HepG2 (cell line): ENCODE measurements around the gene ZNF148. TPM values are rescaled to one million over a fixed set of nuclear protein-coding genes. Genes with fewer than 3 reads are reported as not detected.

Experiments
- ATAC-seq: fragments of 200-7000 bp; cut with Tn5 transposase; 3 replicates; pipeline ENCODE4 v1.9.1; 2020; ENCODE audit warnings: mild to moderate bottlenecking, moderate library complexity
- BruUV-seq: library from RNA; stranded (reverse); fragments of 400-500 nt; replicated peaks from 2 replicates; lab custom pipeline; 2021; lab: Mats Ljungman, UMichigan
- CTCF ChIA-PET: fragments of 300-600 bp; formaldehyde crosslinking; extraction: SDS; loops from one replicate; lab custom pipeline; 2021; ENCODE audit warnings: low total read pairs, inconsistent platforms, low intra/inter-chr PET ratio; lab: Yijun Ruan, JAX
- POLR2A ChIA-PET: fragments of 350-600 bp; sonication (Branson Sonifier 250); formaldehyde crosslinking; loops from one replicate; lab custom pipeline; 2020; ENCODE audit warnings: antibody characterized with exemption, inconsistent platforms; lab: Yijun Ruan, JAX
- DNase-seq: peaks from one replicate; pipeline ENCODE4 v3.0.0-alpha.2; 2015; ENCODE audit warnings: low spot score
- FAIRE-seq: peaks from 3 replicates; lab custom pipeline; 2011; peaks lifted over from hg19 to GRCh38; lab: Jason Lieb, UNC
- H2AFZ ChIP-seq: one replicate; pipeline ENCODE4 v1.6.1; 2011; ENCODE audit warnings: low read length, inconsistent platforms
- H3K27ac ChIP-seq: fragments of 300-600 bp; 3 replicates; pipeline ENCODE4 v1.8.0; 2011; ENCODE audit warnings: mixed run types, mild to moderate bottlenecking, mixed read lengths, low read length, inconsistent platforms; ENCODE audit not compliant: insufficient read depth; ENCODE audit errors: extremely low read length
- H3K27me3 ChIP-seq, 2 experiments: fragments of 200-600 bp in 1 of 2; 2 replicates in 1 of 2; 3 replicates in 1 of 2; pipeline versions ENCODE4 v1.6.0 to v1.8.0; 2011; ENCODE audit warnings: low read length in 2 of 2, mild to moderate bottlenecking in 2 of 2, moderate library complexity in 2 of 2, inconsistent platforms in 1 of 2; ENCODE audit not compliant: insufficient read depth in 2 of 2, control insufficient read depth in 1 of 2
- H3K36me3 ChIP-seq, 2 experiments: fragments of 200-600 bp in 1 of 2; replicated peaks in 1 of 2; 2 replicates in 1 of 2; 3 replicates in 1 of 2; pipeline versions ENCODE4 v1.5.1 to v1.8.0; 2011; ENCODE audit warnings: low read length in 2 of 2, inconsistent platforms in 1 of 2; ENCODE audit not compliant: insufficient read depth in 2 of 2, control insufficient read depth in 1 of 2
- H3K4me1 ChIP-seq: 2 replicates; pipeline ENCODE4 v1.5.1; 2012; ENCODE audit warnings: low read length, inconsistent platforms; ENCODE audit not compliant: insufficient read depth
- H3K4me2 ChIP-seq: 2 replicates; pipeline ENCODE4 v1.6.0; 2011; ENCODE audit warnings: low read depth, low read length, inconsistent platforms
- H3K4me3 ChIP-seq, 3 experiments: fragments of 200-600 bp in 1 of 3; sonication (generic), shearing (Covaris generic) in 1 of 3; replicated peaks in 1 of 3; 2 replicates each; pipeline ENCODE4 v1.5.1; 2011 to 2016; ENCODE audit warnings: low read length in 3 of 3, inconsistent platforms in 2 of 3, low read depth in 2 of 3, mild to moderate bottlenecking in 2 of 3, control low read depth in 1 of 3, mixed read lengths in 1 of 3; ENCODE audit not compliant: insufficient read depth in 1 of 3
- H3K79me2 ChIP-seq: one replicate; pipeline ENCODE4 v1.6.1; 2011; ENCODE audit warnings: low read length, inconsistent platforms; ENCODE audit not compliant: insufficient read depth
- H3K9ac ChIP-seq: 2 replicates; pipeline ENCODE4 v1.6.0; 2011; ENCODE audit warnings: mild to moderate bottlenecking, low read depth, low read length, inconsistent platforms; ENCODE audit not compliant: insufficient read depth
- H3K9me3 ChIP-seq: 2 replicates; pipeline ENCODE4 v1.5.1; 2012; ENCODE audit warnings: mild to moderate bottlenecking, low read length
- H4K20me1 ChIP-seq: 2 replicates; pipeline ENCODE4 v1.6.0; 2011; ENCODE audit warnings: inconsistent platforms, mild to moderate bottlenecking, low read length, moderate library complexity; ENCODE audit not compliant: insufficient read depth
- ARID2 ChIP-seq: sonication (generic); formaldehyde crosslinking; IDR thresholded peaks from 2 replicates; pipeline ENCODE4 v1.8.1; 2022; ENCODE audit warnings: mild to moderate bottlenecking, missing genetic modification reagents, borderline replicate concordance
- HDAC2 ChIP-seq: sonication (generic); formaldehyde crosslinking; IDR thresholded peaks from 2 replicates; pipeline ENCODE4 v1.4.0; 2020; ENCODE audit warnings: missing genetic modification reagents
- HNRNPK ChIP-seq: fragments of 200-400 bp; formaldehyde crosslinking; IDR thresholded peaks from 2 replicates; pipeline ENCODE4 v1.6.1; 2018; ENCODE audit warnings: low read length, low read depth, moderate library complexity, mild to moderate bottlenecking; ENCODE audit not compliant: poor library complexity, severe bottlenecking
- HNRNPL ChIP-seq: fragments of 200-400 bp; formaldehyde crosslinking; IDR thresholded peaks from 2 replicates; pipeline ENCODE4 v1.6.1; 2017; ENCODE audit warnings: mild to moderate bottlenecking, low read depth, low read length
- NRL ChIP-seq: sonication (generic); formaldehyde crosslinking; IDR thresholded peaks from 2 replicates; pipeline ENCODE4 v1.5.0; 2020; ENCODE audit warnings: missing genetic modification reagents, mild to moderate bottlenecking, moderate library complexity, borderline replicate concordance
- PHF8 ChIP-seq: sonication (generic); formaldehyde crosslinking; IDR thresholded peaks from 2 replicates; pipeline ENCODE4 v1.5.0; 2020; ENCODE audit warnings: missing genetic modification reagents
- ZBTB20 ChIP-seq: sonication (generic); formaldehyde crosslinking; IDR thresholded peaks from 2 replicates; pipeline ENCODE4 v1.8.1; 2023; ENCODE audit warnings: missing genetic modification reagents, low read depth, mild to moderate bottlenecking, borderline replicate concordance
- ZFX ChIP-seq: sonication (generic); formaldehyde crosslinking; IDR thresholded peaks from 2 replicates; pipeline ENCODE4 v1.4.0; 2020; ENCODE audit warnings: mild to moderate bottlenecking, low read depth, missing genetic modification reagents, moderate library complexity
- ZNF782 ChIP-seq: sonication (generic); formaldehyde crosslinking; IDR thresholded peaks from 2 replicates; pipeline ENCODE4 v1.4.0; 2020; ENCODE audit warnings: missing genetic modification reagents, mild to moderate bottlenecking, borderline replicate concordance
- WGBS: methylation state at CpG from one replicate; pipeline ENCODE4 v1.1.6; 2017; ENCODE audit warnings: low lambda C conversion rate; 5-methylcytosine and 5-hydroxymethylcytosine counted together
- in situ Hi-C: cut with HindIII; loops from 2 replicates; pipeline ENCODE4 v1.10.0; 2017; ENCODE audit warnings: low pct_unique_long_range_greater_than_20kb; ENCODE audit not compliant: extremely low pct_ligation_motif_present
- intact Hi-C: fragments of 100-400 bp; cut with micrococcal nuclease; formaldehyde crosslinking; loops from one replicate; pipeline ENCODE4 v1.10.0; 2022; ENCODE audit not compliant: unreplicated experiment
- polyA plus RNA-seq, 8 experiments: library from polyadenylated mRNA; depleted of rRNA in 3 of 8; stranded (reverse) in 7 of 8; unstranded in 1 of 8; fragments of >200 nt; fragmentation: Illumina TruSeq in 4 of 8; extraction: Trizol in 4 of 8; gene quantifications; 2 replicates each; pipeline versions ENCODE4 v1.2.1 to v1.2.3, GENCODE V29; 2011 to 2016; ENCODE audit warnings: low read depth in 4 of 8, missing spikeins in 1 of 8, mixed read lengths in 1 of 8; ENCODE audit not compliant: insufficient read depth in 1 of 8
- total RNA-seq, 5 experiments: library from RNA; depleted of rRNA; stranded (reverse); fragments of >200 nt; fragmentation: Illumina TruSeq; extraction: Trizol; gene quantifications; 2 replicates each; pipeline ENCODE4 v1.2.3, GENCODE V29; 2016; ENCODE audit warnings: low read depth in 1 of 5
- TF ChIP-seq, protein P1 (sequence below): sonication (generic); formaldehyde crosslinking; IDR thresholded peaks from 2 replicates; pipeline ENCODE4 v1.4.0; 2020; ENCODE audit warnings: missing genetic modification reagents
- TF ChIP-seq, protein P2 (sequence below), 2 experiments: sonication (generic) in 1 of 2; formaldehyde crosslinking in 1 of 2; IDR thresholded peaks; 2 replicates each; pipeline versions ENCODE4 v1.6.1 to v1.9.0; 2014 to 2022; ENCODE audit warnings: antibody characterized with exemption in 1 of 2, borderline replicate concordance in 1 of 2, inconsistent platforms in 1 of 2, low read depth in 1 of 2, missing genetic modification reagents in 1 of 2

ZNF148 gene
- total and polyA plus RNA-seq, 2 of the 13 experiments (the other 11 are each of a cell fraction or from before 2014, with no cell fraction given), result 10.6 to 36.1 TPM

DNA sequence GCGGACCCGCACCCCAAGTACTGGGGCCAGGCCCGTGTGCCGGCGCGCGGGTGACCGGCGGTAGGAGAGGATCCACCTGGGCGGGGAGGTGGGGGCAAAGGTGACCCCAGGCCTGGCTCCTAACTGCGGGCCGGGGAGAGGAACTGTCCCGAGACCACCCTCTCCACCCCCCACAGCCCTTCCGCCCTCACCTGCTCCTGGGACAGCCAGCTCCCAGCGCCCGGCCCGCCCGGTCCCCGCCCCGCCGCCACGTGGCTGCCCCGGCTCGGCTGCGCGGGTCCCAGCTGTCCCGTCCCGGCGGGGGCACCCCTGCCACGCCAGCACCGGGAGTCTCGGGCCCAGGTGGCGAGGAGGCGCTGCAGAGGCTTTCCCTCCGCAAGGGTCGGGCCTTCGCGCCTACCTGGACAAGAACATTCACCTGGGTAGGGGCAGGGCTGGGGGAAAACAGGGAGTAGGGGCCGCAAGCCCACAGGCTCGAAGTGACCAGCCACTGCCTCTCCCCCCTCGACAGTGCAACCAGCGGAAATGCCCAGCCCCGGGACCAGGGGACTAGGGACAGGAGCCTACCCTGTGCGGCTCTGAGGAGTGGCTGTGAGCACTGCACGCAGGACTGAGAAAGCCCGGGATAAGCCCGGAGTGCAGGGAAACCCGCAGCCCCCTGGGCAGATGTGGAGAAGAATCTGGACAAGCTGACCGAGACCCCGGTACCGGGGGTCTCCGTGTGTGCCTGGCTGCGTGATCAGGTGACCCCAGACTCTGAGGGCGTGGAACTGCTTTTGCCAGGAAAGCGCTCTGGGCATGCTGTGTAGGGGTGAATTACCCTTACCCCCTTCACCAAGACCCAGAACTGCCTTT is 162.4 kb downstream of the ZNF148 start, which contains the start of gene SLC12A8:
Gene SLC12A8, minus strand, starts transcription at position 240 of the 855 bp plus-strand sequence. CDS start 1,399 bp downstream, outside the sequence.
- POLR2A ChIA-PET, result no interaction called here
- intact Hi-C loops (no loop called here), in situ Hi-C loops (no loop called here)
- Histone ChIP-seq H4K20me1 (no peaks in the 10 kb centered on the region), H3K4me3 (peak within 1 kb of the TSS; percentile 40 to 68 (median 45); a peak in 5 of 6 replicates), H3K27ac (no peak within 1 kb of the TSS), H3K9ac (peak within 1 kb of the TSS; percentile 34; the same call in 1 of the 2 replicates), H3K79me2 (no peaks in the 10 kb centered on the region), H3K36me3 (no peaks in the 10 kb centered on the region), H3K9me3 (no peaks in the 10 kb centered on the region), H3K27me3 (peaks cover 0 to 18% of the 10 kb centered on the region in 2 experiments; a peak in 3 of 5 replicates), H3K4me2 (peak within 1 kb of the TSS; percentile 85), H2AFZ (peak within 1 kb of the TSS; percentile 42), H3K4me1 (peaks cover 41% of the 10 kb centered on the region)
- no TSS peak for BruUV-seq
- FAIRE-seq, result no peak
- CTCF ChIA-PET, result no interaction called here
- peak; percentile 81 for ATAC-seq
- DNase-seq, result no peak
- 11% methylated on average over 7 of the region's 55 CpGs for WGBS
- TF ChIP-seq, protein P1, sequence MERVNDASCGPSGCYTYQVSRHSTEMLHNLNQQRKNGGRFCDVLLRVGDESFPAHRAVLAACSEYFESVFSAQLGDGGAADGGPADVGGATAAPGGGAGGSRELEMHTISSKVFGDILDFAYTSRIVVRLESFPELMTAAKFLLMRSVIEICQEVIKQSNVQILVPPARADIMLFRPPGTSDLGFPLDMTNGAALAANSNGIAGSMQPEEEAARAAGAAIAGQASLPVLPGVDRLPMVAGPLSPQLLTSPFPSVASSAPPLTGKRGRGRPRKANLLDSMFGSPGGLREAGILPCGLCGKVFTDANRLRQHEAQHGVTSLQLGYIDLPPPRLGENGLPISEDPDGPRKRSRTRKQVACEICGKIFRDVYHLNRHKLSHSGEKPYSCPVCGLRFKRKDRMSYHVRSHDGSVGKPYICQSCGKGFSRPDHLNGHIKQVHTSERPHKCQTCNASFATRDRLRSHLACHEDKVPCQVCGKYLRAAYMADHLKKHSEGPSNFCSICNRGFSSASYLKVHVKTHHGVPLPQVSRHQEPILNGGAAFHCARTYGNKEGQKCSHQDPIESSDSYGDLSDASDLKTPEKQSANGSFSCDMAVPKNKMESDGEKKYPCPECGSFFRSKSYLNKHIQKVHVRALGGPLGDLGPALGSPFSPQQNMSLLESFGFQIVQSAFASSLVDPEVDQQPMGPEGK (CRISPR knock-in tag), result peak; percentile 30; the same call in 1 of the 2 replicates
- TF ChIP-seq, protein P2, sequence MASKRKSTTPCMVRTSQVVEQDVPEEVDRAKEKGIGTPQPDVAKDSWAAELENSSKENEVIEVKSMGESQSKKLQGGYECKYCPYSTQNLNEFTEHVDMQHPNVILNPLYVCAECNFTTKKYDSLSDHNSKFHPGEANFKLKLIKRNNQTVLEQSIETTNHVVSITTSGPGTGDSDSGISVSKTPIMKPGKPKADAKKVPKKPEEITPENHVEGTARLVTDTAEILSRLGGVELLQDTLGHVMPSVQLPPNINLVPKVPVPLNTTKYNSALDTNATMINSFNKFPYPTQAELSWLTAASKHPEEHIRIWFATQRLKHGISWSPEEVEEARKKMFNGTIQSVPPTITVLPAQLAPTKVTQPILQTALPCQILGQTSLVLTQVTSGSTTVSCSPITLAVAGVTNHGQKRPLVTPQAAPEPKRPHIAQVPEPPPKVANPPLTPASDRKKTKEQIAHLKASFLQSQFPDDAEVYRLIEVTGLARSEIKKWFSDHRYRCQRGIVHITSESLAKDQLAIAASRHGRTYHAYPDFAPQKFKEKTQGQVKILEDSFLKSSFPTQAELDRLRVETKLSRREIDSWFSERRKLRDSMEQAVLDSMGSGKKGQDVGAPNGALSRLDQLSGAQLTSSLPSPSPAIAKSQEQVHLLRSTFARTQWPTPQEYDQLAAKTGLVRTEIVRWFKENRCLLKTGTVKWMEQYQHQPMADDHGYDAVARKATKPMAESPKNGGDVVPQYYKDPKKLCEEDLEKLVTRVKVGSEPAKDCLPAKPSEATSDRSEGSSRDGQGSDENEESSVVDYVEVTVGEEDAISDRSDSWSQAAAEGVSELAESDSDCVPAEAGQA (IDR thresholded peaks at IDR 0.05; ENCODE audit: low read depth), result no peak
- TF ChIP-seq, protein P2 (CRISPR knock-in tag; IDR thresholded peaks at IDR 0.05; ENCODE audit: borderline replicate concordance), result no peak
- TF ChIP-seq ZBTB20 (CRISPR knock-in tag) (0 out of 2 replicates have a peak, but pooled peaks have one; percentile 31), ARID2 (0 out of 2 replicates have a peak, but pooled peaks have one; percentile 18), PHF8 (peak; percentile 28; the same call in 1 of the 2 replicates), HNRNPK (peak; percentile 25), ZFX (CRISPR knock-in tag) (peak; percentile 46; the same call in 1 of the 2 replicates), ZNF782 (CRISPR knock-in tag) (no peak), HNRNPL (0 out of 2 replicates have a peak, but pooled peaks have one; percentile 38), NRL (CRISPR knock-in tag) (0 out of 2 replicates have a peak, but pooled peaks have one; percentile 18), HDAC2 (CRISPR knock-in tag) (no peak)
